PC-9 (cell line): ENCODE results near the gene SPATA16. TPM values are rescaled to one million over a fixed set of nuclear protein-coding genes. Genes with fewer than 3 reads are reported as not detected.

Source experiments
- BruUV-seq: library from RNA; stranded (reverse); fragments of 400-500 nt; replicated peaks from 2 replicates; lab custom pipeline; 2021; lab: Mats Ljungman, UMichigan
- CTCF ChIA-PET: fragments of 300-600 bp; sonication (Branson Sonifier 250); formaldehyde crosslinking; loops from one replicate; lab custom pipeline; 2022; ENCODE audit warnings: antibody characterized with exemption; lab: Charles Lee
- POLR2A ChIA-PET: fragments of 300-600 bp; sonication (Branson Sonifier 250); formaldehyde crosslinking; loops from one replicate; lab custom pipeline; 2022; ENCODE audit warnings: antibody characterized with exemption; ENCODE audit not compliant: unreplicated experiment; lab: Charles Lee
- DNase-seq, 2 experiments: peaks; one replicate each; pipeline versions ENCODE4 v3.0.0 to v3.0.0-alpha.2; 2015 to 2022; ENCODE audit warnings: mixed read lengths in 1 of 2
- H2AFZ ChIP-seq: fragments of 200-600 bp; sonication (generic); 2 replicates; pipeline ENCODE4 v1.8.1; 2017; ENCODE audit warnings: antibody characterized with exemption
- H3F3A ChIP-seq: fragments of 200-600 bp; sonication (generic); 2 replicates; pipeline ENCODE4 v1.8.1; 2017; ENCODE audit warnings: antibody characterized with exemption, mild to moderate bottlenecking, low read depth; ENCODE audit not compliant: insufficient read depth
- H3K27ac ChIP-seq: fragments of 200-600 bp; sonication (generic); 2 replicates; pipeline ENCODE4 v1.6.1; 2016; ENCODE audit warnings: mixed run types
- H3K27me3 ChIP-seq: fragments of 200-600 bp; sonication (generic); 2 replicates; pipeline ENCODE4 v1.6.1; 2016; ENCODE audit warnings: low read depth, mixed run types; ENCODE audit not compliant: insufficient read depth
- H3K36me3 ChIP-seq: fragments of 200-600 bp; sonication (generic); 2 replicates; pipeline ENCODE4 v1.6.1; 2016; ENCODE audit warnings: low read depth, mixed run types
- H3K4me1 ChIP-seq: fragments of 200-600 bp; sonication (generic); replicated peaks from 2 replicates; pipeline ENCODE4 v1.6.1; 2016; ENCODE audit warnings: mixed run types; ENCODE audit not compliant: insufficient read depth
- H3K4me2 ChIP-seq: fragments of 200-600 bp; sonication (generic); 2 replicates; pipeline ENCODE4 v1.6.1; 2017; ENCODE audit warnings: mixed run types
- H3K4me3 ChIP-seq: fragments of 200-600 bp; sonication (generic); 2 replicates; pipeline ENCODE4 v1.6.1; 2016; ENCODE audit warnings: mixed run types
- H3K79me2 ChIP-seq: fragments of 200-600 bp; sonication (generic); 2 replicates; pipeline ENCODE4 v1.6.1; 2017; ENCODE audit warnings: low read depth, mixed run types
- H3K9me2 ChIP-seq: fragments of 200-600 bp; sonication (generic); 2 replicates; pipeline ENCODE4 v1.8.1; 2017; ENCODE audit warnings: mild to moderate bottlenecking; ENCODE audit not compliant: insufficient read depth
- H3K9me3 ChIP-seq: fragments of 200-600 bp; sonication (generic); 2 replicates; pipeline ENCODE4 v1.8.1; 2016; ENCODE audit warnings: low read depth; ENCODE audit not compliant: insufficient read depth
- H4K20me1 ChIP-seq: fragments of 200-600 bp; sonication (generic); 2 replicates; pipeline ENCODE4 v1.8.1; 2017; ENCODE audit not compliant: insufficient read depth
- CTCF ChIP-seq: fragments of 200-600 bp; sonication (generic); conservative IDR thresholded peaks from 2 replicates; pipeline ENCODE4 v1.6.1; 2017; ENCODE audit warnings: mixed run types, antibody characterized with exemption, mild to moderate bottlenecking, moderate library complexity
- EZH2 ChIP-seq: fragments of 200-600 bp; sonication (generic); IDR thresholded peaks from 2 replicates; pipeline ENCODE4 v1.8.0; 2017; ENCODE audit warnings: antibody characterized with exemption, low read depth
- intact Hi-C: fragments of 100-400 bp; cut with micrococcal nuclease; formaldehyde crosslinking; loops from one replicate; pipeline ENCODE4 v1.10.0; 2022; ENCODE audit not compliant: unreplicated experiment
- total RNA-seq: library from RNA; stranded (reverse); gene quantifications from 2 replicates; pipeline ENCODE4 v1.2.3, GENCODE V29; 2021

Gene SPATA16
- total RNA-seq, 1 experiment from 2014 or later: not detected

GRCh38 chr3:172847292-172847691, 293.7 kb downstream of the SPATA16 start:
- Histone ChIP-seq H3K27me3 (no peaks in the 10 kb centered on the region), H3K4me1 (0 out of 2 replicates have a peak, but pooled peaks cover 5% of the 10 kb centered on the region), H3K4me2 (no peak overlapping the region), H3K9me3 (peaks cover 5% of the 10 kb centered on the region; the same call in 1 of the 2 replicates), H3K79me2 (no peaks in the 10 kb centered on the region), H3K36me3 (no peaks in the 10 kb centered on the region), H3K4me3 (no peak overlapping the region), H3K9me2 (peaks cover 8% of the 10 kb centered on the region; the same call in 1 of the 2 replicates), H3F3A (no peaks in the 10 kb centered on the region), H2AFZ (no peak overlapping the region), H4K20me1 (no peaks in the 10 kb centered on the region), H3K27ac (no peak overlapping the region)
- BruUV-seq: no TSS peak
- POLR2A ChIA-PET: no interaction called here
- CTCF ChIA-PET: no interaction called here
- TF ChIP-seq EZH2 (no peak), CTCF (no peak)
- intact Hi-C loops: loop anchor here (10.0 kb wide), 1 partner anchor 548 kb away; the partner anchor contains the start of gene NLGN1
- no peak for DNase-seq

GRCh38 chr3:172846706-172847105, 294.3 kb downstream of the SPATA16 start:
- no peak for DNase-seq
- Histone ChIP-seq H2AFZ (peak overlapping the region; percentile 28; the same call in 1 of the 2 replicates), H3K79me2 (no peaks in the 10 kb centered on the region), H3K36me3 (no peaks in the 10 kb centered on the region), H3F3A (no peaks in the 10 kb centered on the region), H3K27ac (no peak overlapping the region), H3K4me1 (0 out of 2 replicates have a peak, but pooled peaks cover 5% of the 10 kb centered on the region), H4K20me1 (no peaks in the 10 kb centered on the region), H3K27me3 (no peaks in the 10 kb centered on the region), H3K4me2 (no peak overlapping the region), H3K4me3 (no peak overlapping the region), H3K9me2 (peaks cover 8% of the 10 kb centered on the region; the same call in 1 of the 2 replicates), H3K9me3 (peaks cover 5% of the 10 kb centered on the region; the same call in 1 of the 2 replicates)
- intact Hi-C loops: loop anchor here (10.0 kb wide), 1 partner anchor 548 kb away; the partner anchor contains the start of gene NLGN1
- CTCF ChIA-PET: no interaction called here
- no TSS peak for BruUV-seq
- TF ChIP-seq CTCF (no peak), EZH2 (no peak)
- POLR2A ChIA-PET: no interaction called here

GRCh38 chr3:172846103-172846561, 294.9 kb downstream of the SPATA16 start:
- Histone ChIP-seq H3K36me3 (no peaks in the 10 kb centered on the region), H3F3A (no peaks in the 10 kb centered on the region), H3K4me2 (no peak overlapping the region), H3K27ac (no peak overlapping the region), H3K4me3 (no peak overlapping the region), H4K20me1 (no peaks in the 10 kb centered on the region), H3K27me3 (no peaks in the 10 kb centered on the region), H3K79me2 (no peaks in the 10 kb centered on the region), H2AFZ (peak overlapping the region; percentile 28; the same call in 1 of the 2 replicates), H3K9me3 (peaks cover 5% of the 10 kb centered on the region; the same call in 1 of the 2 replicates), H3K9me2 (peaks cover 8% of the 10 kb centered on the region; the same call in 1 of the 2 replicates), H3K4me1 (0 out of 2 replicates have a peak, but pooled peaks cover 5% of the 10 kb centered on the region)
- ChIA-PET POLR2A (no interaction called here), CTCF (no interaction called here)
- intact Hi-C loops: loop anchor here (10.0 kb wide), 1 partner anchor 549 kb away; the partner anchor contains the start of gene NLGN1
- no TSS peak for BruUV-seq
- TF ChIP-seq EZH2 (no peak), CTCF (no peak)
- no peak for DNase-seq
